Left lung (tissue), 10 donors: Measurements from ENCODE around the gene SREBF2. TPM values are rescaled to one million over a fixed set of nuclear protein-coding genes. Genes with fewer than 3 reads are reported as not detected.

ENCODE experiments used
- ATAC-seq: fragments of 200-7000 bp; cut with Tn5 transposase; one replicate; pipeline ENCODE4 v1.9.1; 2020; ENCODE audit warnings: moderate library complexity
- DNase-seq, 4 donors: peaks; one replicate each; pipeline ENCODE4 v3.0.0-alpha.2; 2013 to 2020
- H3K27ac ChIP-seq, 2 donors: fragments of 200-600 bp; sonication (generic) in 1 of 2; one replicate each; pipeline versions ENCODE4 v1.5.0 to v1.8.0; 2020 to 2021
- H3K27me3 ChIP-seq, 2 donors: fragments of 200-600 bp; sonication (generic) in 1 of 2; one replicate each; pipeline versions ENCODE4 v1.5.0 to v1.8.0; 2020 to 2021
- H3K36me3 ChIP-seq, 2 donors: fragments of 200-600 bp; sonication (generic) in 1 of 2; one replicate each; pipeline versions ENCODE4 v1.5.0 to v1.8.0; 2020 to 2021
- H3K4me1 ChIP-seq, 2 donors: fragments of 200-600 bp; one replicate each; pipeline ENCODE4 v1.8.0; 2021
- H3K4me3 ChIP-seq, 2 donors: fragments of 200-600 bp; sonication (generic) in 1 of 2; one replicate each; pipeline versions ENCODE4 v1.5.0 to v1.8.0; 2020 to 2021; ENCODE audit warnings: mild to moderate bottlenecking in 1 of 2
- H3K9me3 ChIP-seq, 2 donors: fragments of 200-600 bp; sonication (generic) in 1 of 2; one replicate each; pipeline versions ENCODE4 v1.5.0 to v1.8.0; 2020 to 2021
- CTCF ChIP-seq, 2 donors: fragments of 200-600 bp; sonication (generic) in 1 of 2; IDR thresholded peaks; one replicate each; pipeline versions ENCODE4 v1.5.0 to v1.8.0; 2021; ENCODE audit warnings: antibody characterized with exemption in 2 of 2
- intact Hi-C, 2 donors: fragments of 100-400 bp; cut with DNase I; formaldehyde crosslinking; loops; one replicate each; pipeline versions ENCODE4 v1.11.2 to v1.14.2; 2022
- polyA plus RNA-seq, 6 donors: library from polyadenylated mRNA; unstranded; fragments of 120-200 nt; gene quantifications; one replicate each; pipeline ENCODE4 v1.2.1, GENCODE V29; 2013; ENCODE audit not compliant: insufficient read length in 6 of 6
- total RNA-seq, 2 donors: library from RNA; stranded (reverse); fragmentation: NEBNext Ultra II Directional; extraction: Animal tissue kit (Norgen Biotek cat#: 25700); gene quantifications; one replicate each; pipeline ENCODE4 v1.2.1, GENCODE V29; 2021
- donor health status: DM: no; HTN: yes; CAD: no.
- donor health status: DM: no; HTN: no; CAD: no.

Gene SREBF2
- total and polyA plus RNA-seq, 8 donors, result 49.2 to 162 (median 75.7) TPM

GRCh38 chr22:41893591-41894375, 60.9 kb downstream of the SREBF2 start:
- Histone ChIP-seq H3K27ac (no peak overlapping the region), H3K27me3 (no peaks in the 10 kb centered on the region), H3K4me1 (no peaks in the 10 kb centered on the region), H3K9me3 (no peaks in the 10 kb centered on the region), H3K36me3 (peaks cover 0 to 99% of the 10 kb centered on the region in 2 donors), H3K4me3 (no peak overlapping the region)
- DNase-seq (no peak), ATAC-seq (no peak)
- no peak for TF ChIP-seq CTCF (IDR thresholded peaks at IDR 0.05)
- intact Hi-C loops, result no loop called here

DNA sequence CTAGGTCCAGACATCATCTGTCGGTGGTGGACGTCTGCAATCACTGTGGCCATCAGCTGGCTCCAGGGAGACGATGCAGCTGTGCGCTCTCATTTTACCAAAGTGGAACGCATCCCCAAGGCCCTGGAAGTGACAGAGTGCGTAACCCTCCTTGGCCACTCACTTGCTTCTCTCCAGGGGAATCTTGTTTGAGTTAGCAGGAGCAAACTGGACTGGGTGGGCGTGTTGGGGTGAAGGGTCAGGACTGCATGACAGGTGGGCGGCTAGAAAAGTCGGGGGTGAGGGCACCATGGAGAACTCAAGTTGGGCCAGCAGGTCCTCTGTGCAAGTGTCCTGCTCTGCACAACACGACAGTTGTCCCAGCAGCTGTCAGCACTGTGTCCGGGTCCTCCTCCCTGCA, 65.7 kb downstream of the SREBF2 start:
- ATAC-seq, result no peak
- Histone ChIP-seq H3K27ac (no peak overlapping the region), H3K4me3 (no peak overlapping the region), H3K27me3 (no peaks in the 10 kb centered on the region), H3K4me1 (no peaks in the 10 kb centered on the region), H3K36me3 (peaks cover 0 to 100% of the 10 kb centered on the region in 2 donors), H3K9me3 (no peaks in the 10 kb centered on the region)
- DNase-seq, result peak in 1 of 4 donors; percentile 41
- intact Hi-C loops, result no loop called here
- TF ChIP-seq CTCF (IDR thresholded peaks at IDR 0.05), result no peak

- no peaks in the 10 kb centered on the region for H3K4me1 ChIP-seq
- no peak for DNase-seq
- ATAC-seq, result no peak
- H3K9me3 ChIP-seq, result no peaks in the 10 kb centered on the region
- H3K27ac ChIP-seq, result no peak overlapping the region
- no peak overlapping the region for H3K4me3 ChIP-seq
- peaks cover 0 to 100% of the 10 kb centered on the region in 2 donors for H3K36me3 ChIP-seq
- TF ChIP-seq CTCF (IDR thresholded peaks at IDR 0.05), result no peak
- intact Hi-C loops, result no loop called here
- H3K27me3 ChIP-seq, result no peaks in the 10 kb centered on the region
These were observed 66.2 kb downstream of the SREBF2 start for GRCh38 chr22:41899110-41899509.

DNA sequence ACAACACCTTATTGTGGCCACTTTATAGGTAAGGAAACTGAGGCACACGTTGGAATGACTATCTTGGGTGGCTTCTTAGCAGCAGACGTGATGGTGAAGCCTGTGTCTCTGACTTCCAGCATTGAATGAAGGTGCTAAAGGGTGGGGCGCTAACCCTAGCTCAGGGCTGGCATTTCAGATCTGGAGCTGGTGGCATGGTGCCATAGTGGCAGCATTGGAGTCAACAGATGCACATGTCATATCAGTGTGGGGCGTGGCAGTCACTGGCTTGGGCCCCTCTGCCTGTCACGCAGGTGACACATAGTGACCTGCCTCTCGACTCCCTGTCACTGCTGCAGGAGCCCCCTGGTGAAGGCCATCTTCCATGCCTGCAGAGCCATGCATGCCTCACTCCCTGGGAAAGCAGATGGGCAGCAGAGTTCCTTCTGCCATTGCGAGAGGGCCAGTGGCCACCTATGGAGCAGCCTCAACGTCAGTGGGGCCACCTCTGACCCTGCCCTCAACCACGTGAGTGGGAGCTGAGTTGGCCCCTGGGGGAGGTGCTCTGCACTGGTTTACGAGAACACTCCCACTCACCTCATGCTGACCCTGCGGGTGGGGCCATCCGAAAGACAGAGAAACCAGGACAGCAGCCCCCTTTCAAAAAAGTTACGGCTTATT, 67.2 kb downstream of the SREBF2 start:
- Histone ChIP-seq H3K27me3 (no peaks in the 10 kb centered on the region), H3K4me1 (no peaks in the 10 kb centered on the region), H3K9me3 (no peaks in the 10 kb centered on the region), H3K36me3 (peaks cover 0 to 100% of the 10 kb centered on the region in 2 donors), H3K4me3 (no peak overlapping the region), H3K27ac (no peak overlapping the region)
- intact Hi-C loops, result no loop called here
- ATAC-seq (no peak), DNase-seq (no peak)
- TF ChIP-seq CTCF (IDR thresholded peaks at IDR 0.05), result no peak

- ATAC-seq (no peak), DNase-seq (no peak)
- peaks cover 0 to 100% of the 10 kb centered on the region in 2 donors for H3K36me3 ChIP-seq
- intact Hi-C loops, result no loop called here
- H3K9me3 ChIP-seq, result no peaks in the 10 kb centered on the region
- no peak overlapping the region for H3K4me3 ChIP-seq
- H3K4me1 ChIP-seq, result no peaks in the 10 kb centered on the region
- H3K27me3 ChIP-seq, result no peaks in the 10 kb centered on the region
- TF ChIP-seq CTCF (IDR thresholded peaks at IDR 0.05), result no peak
- H3K27ac ChIP-seq, result no peak overlapping the region
These were observed 67.9 kb downstream of the SREBF2 start for GRCh38 chr22:41900652-41901312.
